HUES64 (cell line): ENCODE data around the gene MYRIP.

ENCODE experiments used
- H3K27ac ChIP-seq: 2 replicates; pipeline ENCODE4 v1.7.0; 2013; ENCODE audit warnings: low read depth, low read length, inconsistent platforms
- H3K27me3 ChIP-seq: 2 replicates; pipeline ENCODE4 v1.6.1; 2013; ENCODE audit warnings: mild to moderate bottlenecking, low read length; ENCODE audit not compliant: insufficient read depth
- H3K36me3 ChIP-seq: 2 replicates; pipeline ENCODE4 v1.6.1; 2013; ENCODE audit warnings: mild to moderate bottlenecking, low read length; ENCODE audit not compliant: insufficient read depth
- H3K4me1 ChIP-seq: 2 replicates; pipeline ENCODE4 v1.6.1; 2013; ENCODE audit warnings: mild to moderate bottlenecking, low read length, moderate library complexity; ENCODE audit not compliant: insufficient read depth
- H3K4me3 ChIP-seq: 2 replicates; pipeline ENCODE4 v1.5.1; 2013; ENCODE audit warnings: mild to moderate bottlenecking, low read length, moderate library complexity
- H3K9ac ChIP-seq: 2 replicates; pipeline ENCODE4 v1.6.1; 2013; ENCODE audit warnings: mild to moderate bottlenecking, low read depth, low read length
- H3K9me3 ChIP-seq: 2 replicates; pipeline ENCODE4 v1.6.1; 2013; ENCODE audit warnings: low read depth, low read length; ENCODE audit not compliant: insufficient read depth
- WGBS: fragments of 150-250, 120-280 bp; methylation state at CpG from one replicate; pipeline ENCODE4 v1.1.7; 2013; ENCODE audit warnings: missing lambda C conversion rate; 5-methylcytosine and 5-hydroxymethylcytosine counted together

MYRIP gene

GRCh38 chr3:40224796-40225515, 415.5 kb downstream of the MYRIP start:
- H3K9ac ChIP-seq, result no peak overlapping the region
- WGBS, result 98% methylated on average over 6 of the region's 6 CpGs
- no peaks in the 10 kb centered on the region for H3K9me3 ChIP-seq
- no peaks in the 10 kb centered on the region for H3K27me3 ChIP-seq
- no peak overlapping the region for H3K4me3 ChIP-seq
- no peak overlapping the region for H3K27ac ChIP-seq
- no peaks in the 10 kb centered on the region for H3K4me1 ChIP-seq
- no peaks in the 10 kb centered on the region for H3K36me3 ChIP-seq

GRCh38 chr3:40226636-40227035, 417.2 kb downstream of the MYRIP start:
- H3K27me3 ChIP-seq, result no peaks in the 10 kb centered on the region
- no peak overlapping the region for H3K27ac ChIP-seq
- WGBS, result 90% methylated on average over 5 of the region's 5 CpGs
- H3K4me1 ChIP-seq, result no peaks in the 10 kb centered on the region
- H3K36me3 ChIP-seq, result no peaks in the 10 kb centered on the region
- H3K9ac ChIP-seq, result no peak overlapping the region
- H3K4me3 ChIP-seq, result no peak overlapping the region
- no peaks in the 10 kb centered on the region for H3K9me3 ChIP-seq

- H3K27me3 ChIP-seq, result no peaks in the 10 kb centered on the region
Observed at GRCh38 chr3:40228792-40229350, 419.5 kb downstream of the MYRIP start.

GRCh38 chr3:40229386-40229785, 420.0 kb downstream of the MYRIP start:
- Histone ChIP-seq H3K4me1 (no peaks in the 10 kb centered on the region), H3K9me3 (no peaks in the 10 kb centered on the region), H3K9ac (no peak overlapping the region), H3K36me3 (no peaks in the 10 kb centered on the region), H3K4me3 (no peak overlapping the region), H3K27me3 (no peaks in the 10 kb centered on the region), H3K27ac (no peak overlapping the region)
- 95% methylated on average over 6 of the region's 6 CpGs for WGBS

More at GRCh38 chr3:40228792-40229350, 419.5 kb downstream of the MYRIP start:
- 96% methylated on average over 5 of the region's 5 CpGs for WGBS
- Histone ChIP-seq H3K9ac (no peak overlapping the region), H3K4me1 (no peaks in the 10 kb centered on the region), H3K36me3 (no peaks in the 10 kb centered on the region), H3K4me3 (no peak overlapping the region), H3K9me3 (no peaks in the 10 kb centered on the region), H3K27ac (no peak overlapping the region)

- H3K4me3 ChIP-seq, result no peak overlapping the region
- no peaks in the 10 kb centered on the region for H3K9me3 ChIP-seq
- no peak overlapping the region for H3K27ac ChIP-seq
- no peaks in the 10 kb centered on the region for H3K4me1 ChIP-seq
- WGBS, result 85% methylated on average over 1 of the region's 1 CpG
- no peaks in the 10 kb centered on the region for H3K27me3 ChIP-seq
- no peaks in the 10 kb centered on the region for H3K36me3 ChIP-seq
- H3K9ac ChIP-seq, result no peak overlapping the region
Observed at GRCh38 chr3:40229963-40230362, 420.6 kb downstream of the MYRIP start.

GRCh38 chr3:40230382-40230781, 421.0 kb downstream of the MYRIP start:
- Histone ChIP-seq H3K4me1 (no peaks in the 10 kb centered on the region), H3K27ac (no peak overlapping the region), H3K9me3 (no peaks in the 10 kb centered on the region), H3K36me3 (no peaks in the 10 kb centered on the region), H3K9ac (no peak overlapping the region), H3K4me3 (no peak overlapping the region), H3K27me3 (no peaks in the 10 kb centered on the region)

- H3K27ac ChIP-seq, result no peak overlapping the region
Observed at GRCh38 chr3:40232626-40233025, 423.2 kb downstream of the MYRIP start.

GRCh38 chr3:40237159-40237558, 427.8 kb downstream of the MYRIP start:
- Histone ChIP-seq H3K9me3 (no peaks in the 10 kb centered on the region), H3K9ac (no peak overlapping the region), H3K27ac (no peak overlapping the region), H3K36me3 (no peaks in the 10 kb centered on the region), H3K4me3 (no peak overlapping the region), H3K27me3 (no peaks in the 10 kb centered on the region), H3K4me1 (no peaks in the 10 kb centered on the region)
- WGBS, result 60% methylated on average over 1 of the region's 1 CpG

More at GRCh38 chr3:40232626-40233025, 423.2 kb downstream of the MYRIP start:
- Histone ChIP-seq H3K36me3 (no peaks in the 10 kb centered on the region), H3K27me3 (no peaks in the 10 kb centered on the region), H3K4me3 (no peak overlapping the region), H3K9me3 (no peaks in the 10 kb centered on the region), H3K4me1 (no peaks in the 10 kb centered on the region), H3K9ac (no peak overlapping the region)
- 89% methylated on average over 2 of the region's 2 CpGs for WGBS

GRCh38 chr3:40237889-40238571, 428.6 kb downstream of the MYRIP start:
- 59% methylated on average over 8 of the region's 8 CpGs for WGBS
- no peak overlapping the region for H3K9ac ChIP-seq
- H3K4me1 ChIP-seq, result no peaks in the 10 kb centered on the region
- no peak overlapping the region for H3K27ac ChIP-seq
- H3K36me3 ChIP-seq, result no peaks in the 10 kb centered on the region
- H3K27me3 ChIP-seq, result no peaks in the 10 kb centered on the region
- no peak overlapping the region for H3K4me3 ChIP-seq
- H3K9me3 ChIP-seq, result no peaks in the 10 kb centered on the region

GRCh38 chr3:40240921-40241320, 431.5 kb downstream of the MYRIP start:
- 86% methylated on average over 1 of the region's 1 CpG for WGBS
- no peaks in the 10 kb centered on the region for H3K4me1 ChIP-seq

GRCh38 chr3:40242216-40242615, 432.8 kb downstream of the MYRIP start:
- 96% methylated on average over 1 of the region's 1 CpG for WGBS
- Histone ChIP-seq H3K9ac (no peak overlapping the region), H3K27me3 (no peaks in the 10 kb centered on the region), H3K4me1 (no peaks in the 10 kb centered on the region), H3K27ac (no peak overlapping the region), H3K9me3 (no peaks in the 10 kb centered on the region), H3K36me3 (no peaks in the 10 kb centered on the region), H3K4me3 (no peak overlapping the region)

More at GRCh38 chr3:40240921-40241320, 431.5 kb downstream of the MYRIP start:
- no peaks in the 10 kb centered on the region for H3K27me3 ChIP-seq
- H3K4me3 ChIP-seq, result no peak overlapping the region
- no peak overlapping the region for H3K27ac ChIP-seq
- H3K36me3 ChIP-seq, result no peaks in the 10 kb centered on the region
- H3K9me3 ChIP-seq, result no peaks in the 10 kb centered on the region
- H3K9ac ChIP-seq, result no peak overlapping the region
